Kidney (tissue), 14 donors: Measurements from ENCODE around the gene LSM14A. TPM values are rescaled to one million over a fixed set of nuclear protein-coding genes. Genes with fewer than 3 reads are reported as not detected.

Experiments used
- DNase-seq, 5 donors: peaks; one replicate each; pipeline ENCODE4 v3.0.0-alpha.2; 2013 to 2020
- FAIRE-seq: peaks from 2 replicates; lab custom pipeline; 2012; peaks lifted over from hg19 to GRCh38; lab: Jason Lieb, UNC
- H3K27ac ChIP-seq, 2 donors: one replicate each; pipeline ENCODE4 v1.7.0; 2013; ENCODE audit warnings: low read depth in 2 of 2, low read length in 2 of 2, inconsistent platforms in 1 of 2
- H3K27me3 ChIP-seq: one replicate; pipeline ENCODE4 v1.7.1; 2013; ENCODE audit warnings: low read length, inconsistent platforms; ENCODE audit not compliant: control insufficient read depth, insufficient read depth
- H3K36me3 ChIP-seq, 3 donors: one replicate each; pipeline versions ENCODE4 v1.7.0 to v1.7.1; 2013; ENCODE audit warnings: low read length in 3 of 3, control low read depth in 1 of 3, inconsistent platforms in 1 of 3; ENCODE audit not compliant: insufficient read depth in 3 of 3, control insufficient read depth in 2 of 3
- H3K4me1 ChIP-seq, 3 donors: one replicate each; pipeline versions ENCODE4 v1.7.0 to v1.7.1; 2013; ENCODE audit warnings: low read length in 3 of 3, inconsistent platforms in 1 of 3, low read depth in 1 of 3; ENCODE audit not compliant: control insufficient read depth in 2 of 3, insufficient read depth in 2 of 3
- H3K4me3 ChIP-seq, 3 donors: one replicate each; pipeline versions ENCODE4 v1.7.0 to v1.8.1; 2013; ENCODE audit warnings: low read length in 3 of 3, control low read depth in 1 of 3, inconsistent platforms in 1 of 3
- H3K9ac ChIP-seq, 3 donors: one replicate each; pipeline versions ENCODE4 v1.7.0 to v1.7.1; 2013; ENCODE audit warnings: low read length in 3 of 3, control low read depth in 1 of 3, inconsistent platforms in 1 of 3
- H3K9me3 ChIP-seq, 3 donors: one replicate each; pipeline versions ENCODE4 v1.7.0 to v1.7.1; 2013; ENCODE audit warnings: low read length in 3 of 3, control low read depth in 1 of 3, inconsistent platforms in 1 of 3; ENCODE audit not compliant: control insufficient read depth in 2 of 3, insufficient read depth in 1 of 3
- intact Hi-C: fragments of 100-400 bp; cut with DNase I; formaldehyde crosslinking; loops from one replicate; pipeline ENCODE4 v1.11.1; 2022
- polyA plus RNA-seq: library from polyadenylated mRNA; stranded (reverse); fragments of 350-450 nt; fragmentation: Illumina TruSeq; extraction: RNeasy Lipid Tissue Mini Kit (QIAGEN cat#74804); gene quantifications from one replicate; pipeline ENCODE4 v1.2.3, GENCODE V29; 2014; ENCODE audit warnings: low read depth, low replicate concordance; ENCODE audit not compliant: insufficient read depth
- total RNA-seq: library from RNA; stranded (reverse); fragmentation: NEBNext Ultra II Directional; extraction: Animal tissue kit (Norgen Biotek cat#: 25700); gene quantifications from one replicate; pipeline ENCODE4 v1.2.1, GENCODE V29; 2021
- TF ChIP-seq, protein P1 (sequence below): IDR thresholded peaks from 3 replicates; pipeline ENCODE4 v1.5.1; 2012; ENCODE audit warnings: mild to moderate bottlenecking, moderate library complexity, borderline replicate concordance; ENCODE audit not compliant: insufficient read depth; ENCODE audit errors: extremely low read depth
- donor health status: control.
- donor health status: control.
- donor health status: control.
- donor health status: control.
- donor health status: control.
- donor health status: DM: yes; HTN: yes; CAD: no.
- donor health status: Normal renal cell carcinoma (clear cell type).

Gene LSM14A
- total and polyA plus RNA-seq, 2 donors from 2014 or later = 49.3 to 114 TPM

DNA sequence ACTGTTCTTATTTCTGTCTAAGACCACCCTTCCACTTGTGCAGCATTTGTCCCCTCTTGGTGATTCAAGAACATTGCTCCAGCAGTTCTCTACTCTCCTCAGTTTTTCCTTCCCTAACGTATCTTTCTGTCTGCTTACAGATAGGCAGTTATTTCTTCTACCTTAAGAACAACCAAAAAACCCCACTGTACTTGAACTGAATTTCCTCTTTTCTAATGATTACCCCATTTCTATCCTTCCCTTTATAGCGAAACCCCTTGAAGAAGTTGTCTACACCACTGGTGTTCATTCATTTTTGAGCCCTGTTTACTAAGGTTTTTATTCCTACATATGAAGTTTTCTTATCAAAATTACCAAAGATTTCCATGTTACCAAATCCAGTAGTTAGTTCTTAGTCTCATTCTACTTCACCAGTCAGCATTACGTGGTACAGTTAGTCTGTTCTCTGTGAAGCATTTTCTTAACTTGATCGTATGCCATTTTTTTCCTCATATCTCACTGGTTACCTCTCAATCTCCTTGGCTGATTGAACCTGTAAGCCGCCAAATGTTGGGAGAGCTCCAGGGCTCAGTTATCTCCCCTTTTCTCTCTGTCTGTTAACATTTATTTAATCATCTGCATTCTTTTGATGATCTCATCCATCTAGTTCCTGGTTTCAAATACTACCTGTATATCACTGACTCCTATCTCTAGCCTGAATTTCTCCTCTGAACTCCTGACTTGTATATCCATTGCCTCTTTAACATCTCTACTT, 9.0 kb downstream of the LSM14A start:
- DNase-seq (no peak), FAIRE-seq (no peak)
- Histone ChIP-seq H3K36me3 (peaks cover 0 to 3% (median 0%) of the 10 kb centered on the region in 3 donors), H3K9ac (no peak overlapping the region), H3K27ac (no peak overlapping the region), H3K4me1 (peaks cover 8 to 61% (median 33%) of the 10 kb centered on the region in 3 donors), H3K9me3 (no peaks in the 10 kb centered on the region), H3K4me3 (no peak overlapping the region), H3K27me3 (no peaks in the 10 kb centered on the region)
- TF ChIP-seq, protein P1, sequence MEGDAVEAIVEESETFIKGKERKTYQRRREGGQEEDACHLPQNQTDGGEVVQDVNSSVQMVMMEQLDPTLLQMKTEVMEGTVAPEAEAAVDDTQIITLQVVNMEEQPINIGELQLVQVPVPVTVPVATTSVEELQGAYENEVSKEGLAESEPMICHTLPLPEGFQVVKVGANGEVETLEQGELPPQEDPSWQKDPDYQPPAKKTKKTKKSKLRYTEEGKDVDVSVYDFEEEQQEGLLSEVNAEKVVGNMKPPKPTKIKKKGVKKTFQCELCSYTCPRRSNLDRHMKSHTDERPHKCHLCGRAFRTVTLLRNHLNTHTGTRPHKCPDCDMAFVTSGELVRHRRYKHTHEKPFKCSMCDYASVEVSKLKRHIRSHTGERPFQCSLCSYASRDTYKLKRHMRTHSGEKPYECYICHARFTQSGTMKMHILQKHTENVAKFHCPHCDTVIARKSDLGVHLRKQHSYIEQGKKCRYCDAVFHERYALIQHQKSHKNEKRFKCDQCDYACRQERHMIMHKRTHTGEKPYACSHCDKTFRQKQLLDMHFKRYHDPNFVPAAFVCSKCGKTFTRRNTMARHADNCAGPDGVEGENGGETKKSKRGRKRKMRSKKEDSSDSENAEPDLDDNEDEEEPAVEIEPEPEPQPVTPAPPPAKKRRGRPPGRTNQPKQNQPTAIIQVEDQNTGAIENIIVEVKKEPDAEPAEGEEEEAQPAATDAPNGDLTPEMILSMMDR = no peak
- intact Hi-C loops = no loop called here

DNA sequence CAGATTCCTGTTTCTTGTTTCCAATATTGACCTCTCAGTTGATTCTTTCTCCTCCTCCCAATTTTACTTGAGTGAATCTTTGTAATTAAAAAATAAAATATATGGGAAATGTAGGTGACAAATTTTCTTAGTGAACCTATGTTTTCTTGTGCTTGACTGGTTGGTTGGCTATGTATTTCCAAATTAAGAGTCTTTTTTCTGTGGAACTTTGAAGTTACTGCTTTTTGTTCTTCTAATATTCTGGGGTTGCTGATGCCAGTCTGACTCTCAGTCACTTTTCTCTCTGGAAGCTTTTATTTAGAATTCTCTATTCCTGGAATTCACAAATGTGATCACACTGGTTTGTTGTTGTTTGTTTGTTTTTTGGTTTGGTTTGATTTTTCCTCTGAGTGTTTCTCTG, 9.8 kb downstream of the LSM14A start:
- intact Hi-C loops = no loop called here
- TF ChIP-seq, protein P1 = no peak
- H3K36me3 ChIP-seq = peaks cover 0 to 3% (median 0%) of the 10 kb centered on the region in 3 donors
- no peak overlapping the region for H3K9ac ChIP-seq
- H3K27ac ChIP-seq = no peak overlapping the region
- no peak overlapping the region for H3K4me3 ChIP-seq
- H3K4me1 ChIP-seq = peaks cover 8 to 55% (median 31%) of the 10 kb centered on the region in 3 donors
- no peaks in the 10 kb centered on the region for H3K9me3 ChIP-seq
- FAIRE-seq = no peak
- H3K27me3 ChIP-seq = no peaks in the 10 kb centered on the region
- DNase-seq = no peak

DNA sequence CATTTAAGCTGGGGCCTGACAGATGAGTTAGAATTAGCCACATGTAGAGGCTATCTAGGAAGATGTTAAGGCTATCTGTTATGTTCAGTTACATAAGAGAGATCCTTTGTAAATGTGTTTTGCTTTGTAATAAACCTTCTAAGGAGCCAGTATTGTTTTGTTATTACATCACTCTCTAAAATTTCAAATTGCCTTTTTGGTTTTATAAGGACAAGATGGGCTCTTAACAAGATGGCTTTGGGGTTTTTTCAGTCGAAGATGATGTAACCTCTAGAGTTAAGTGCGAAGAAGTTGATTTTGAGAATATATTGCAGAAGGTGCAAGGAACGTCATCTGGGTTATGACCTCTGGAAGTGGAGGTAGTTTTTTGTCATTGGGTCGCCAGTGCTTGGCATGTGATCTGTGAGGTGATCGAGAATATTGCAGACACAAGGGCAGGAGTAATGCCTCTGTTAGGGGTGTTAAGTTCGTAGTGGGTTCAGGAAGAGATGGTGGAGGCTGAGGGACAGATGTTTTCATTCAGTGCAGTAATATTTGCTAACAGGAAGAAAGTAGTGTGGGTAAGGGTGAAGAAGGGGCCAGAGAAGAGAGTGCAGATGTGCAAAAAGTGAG, 12.7 kb downstream of the LSM14A start:
- Histone ChIP-seq H3K9me3 (no peaks in the 10 kb centered on the region), H3K27ac (no peak overlapping the region), H3K4me3 (no peak overlapping the region), H3K9ac (no peak overlapping the region), H3K27me3 (no peaks in the 10 kb centered on the region), H3K36me3 (peaks cover 0 to 3% (median 0%) of the 10 kb centered on the region in 3 donors), H3K4me1 (peaks cover 8 to 50% (median 18%) of the 10 kb centered on the region in 3 donors)
- intact Hi-C loops = no loop called here
- TF ChIP-seq, protein P1 = no peak
- DNase-seq (no peak), FAIRE-seq (no peak)
